Effector memory CD8-positive, alpha-beta T cell (primary cell): ENCODE measurements around the gene MIPEP.

Experiments
- ATAC-seq: fragments of 150-1000 bp; cut with Tn5 transposase; replicated peaks from 2 replicates; pipeline ENCODE4 v1.10.0; 2021; ENCODE audit warnings: mild to moderate bottlenecking, moderate library complexity
- DNase-seq, 3 experiments: peaks; one replicate each; pipeline ENCODE4 v3.0.0; 2021
- H3K27ac Mint-ChIP-seq, 2 donors: one replicate each; pipeline ENCODE4 v1.8.0; 2022; ENCODE audit warnings: mild to moderate bottlenecking in 2 of 2, mixed read lengths in 2 of 2, moderate library complexity in 2 of 2
- H3K27me3 Mint-ChIP-seq, 2 donors: one replicate each; pipeline ENCODE4 v1.8.0; 2022; ENCODE audit warnings: mixed read lengths in 2 of 2
- H3K36me3 Mint-ChIP-seq: one replicate; pipeline ENCODE4 v1.8.0; 2022; ENCODE audit warnings: mild to moderate bottlenecking, moderate library complexity, mixed read lengths; ENCODE audit not compliant: insufficient read depth
- H3K4me1 Mint-ChIP-seq, 2 donors: one replicate each; pipeline ENCODE4 v1.8.0; 2022; ENCODE audit warnings: low read depth in 2 of 2, mixed read lengths in 2 of 2
- H3K4me3 Mint-ChIP-seq, 2 donors: one replicate each; pipeline ENCODE4 v1.8.0; 2022; ENCODE audit warnings: mild to moderate bottlenecking in 2 of 2, mixed read lengths in 2 of 2, moderate library complexity in 2 of 2
- H3K9me3 Mint-ChIP-seq, 2 donors: one replicate each; pipeline ENCODE4 v1.8.0; 2022; ENCODE audit warnings: mixed read lengths in 2 of 2

Gene MIPEP

GRCh38 chr13:23856008-23856750 is 33.0 kb downstream of the MIPEP start:
- H3K4me1 Mint-ChIP-seq: peaks cover 0 to 4% of the 10 kb centered on the region in 2 donors
- H3K27ac Mint-ChIP-seq: no peak overlapping the region
- no peaks in the 10 kb centered on the region for H3K9me3 Mint-ChIP-seq
- ATAC-seq (no peak), DNase-seq (no peak)
- H3K27me3 Mint-ChIP-seq: no peaks in the 10 kb centered on the region
- H3K4me3 Mint-ChIP-seq: no peak overlapping the region
- peaks cover 18% of the 10 kb centered on the region for H3K36me3 Mint-ChIP-seq

GRCh38 chr13:23855360-23855759 is 33.8 kb downstream of the MIPEP start:
- H3K36me3 Mint-ChIP-seq: peaks cover 18% of the 10 kb centered on the region
- H3K4me1 Mint-ChIP-seq: peaks cover 0 to 4% of the 10 kb centered on the region in 2 donors
- no peak for DNase-seq
- H3K27me3 Mint-ChIP-seq: no peaks in the 10 kb centered on the region
- no peak overlapping the region for H3K27ac Mint-ChIP-seq
- H3K9me3 Mint-ChIP-seq: no peaks in the 10 kb centered on the region
- no peak for ATAC-seq
- no peak overlapping the region for H3K4me3 Mint-ChIP-seq

- H3K27me3 Mint-ChIP-seq: no peaks in the 10 kb centered on the region
- no peak overlapping the region for H3K27ac Mint-ChIP-seq
- peaks cover 13% of the 10 kb centered on the region for H3K36me3 Mint-ChIP-seq
- peaks cover 0 to 8% of the 10 kb centered on the region in 2 donors for H3K4me1 Mint-ChIP-seq
- no peak overlapping the region for H3K4me3 Mint-ChIP-seq
- ATAC-seq (no peak), DNase-seq (no peak)
- no peaks in the 10 kb centered on the region for H3K9me3 Mint-ChIP-seq
Observed at GRCh38 chr13:23852351-23852750, 36.8 kb downstream of the MIPEP start.

- DNase-seq: no peak
- H3K4me3 Mint-ChIP-seq: no peak overlapping the region
- no peaks in the 10 kb centered on the region for H3K9me3 Mint-ChIP-seq
- no peak for ATAC-seq
- H3K36me3 Mint-ChIP-seq: peaks cover 11% of the 10 kb centered on the region
- H3K27me3 Mint-ChIP-seq: no peaks in the 10 kb centered on the region
- peaks cover 0 to 7% of the 10 kb centered on the region in 2 donors for H3K4me1 Mint-ChIP-seq
- no peak overlapping the region for H3K27ac Mint-ChIP-seq
Observed at GRCh38 chr13:23851106-23851505, 38.1 kb downstream of the MIPEP start.

GRCh38 chr13:23850134-23850533 is 39.1 kb downstream of the MIPEP start:
- Mint-ChIP-seq H3K4me1 (peaks cover 0 to 4% of the 10 kb centered on the region in 2 donors), H3K4me3 (no peak overlapping the region), H3K27ac (no peak overlapping the region), H3K27me3 (no peaks in the 10 kb centered on the region), H3K9me3 (no peaks in the 10 kb centered on the region), H3K36me3 (peaks cover 11% of the 10 kb centered on the region)
- ATAC-seq: no peak
- no peak for DNase-seq

GRCh38 chr13:23849670-23850069 is 39.5 kb downstream of the MIPEP start:
- no peaks in the 10 kb centered on the region for H3K27me3 Mint-ChIP-seq
- no peaks in the 10 kb centered on the region for H3K9me3 Mint-ChIP-seq
- ATAC-seq (no peak), DNase-seq (no peak)
- no peak overlapping the region for H3K27ac Mint-ChIP-seq
- peaks cover 10% of the 10 kb centered on the region for H3K36me3 Mint-ChIP-seq
- H3K4me3 Mint-ChIP-seq: no peak overlapping the region
- H3K4me1 Mint-ChIP-seq: peaks cover 0 to 4% of the 10 kb centered on the region in 2 donors

GRCh38 chr13:23848646-23849141 is 40.5 kb downstream of the MIPEP start:
- DNase-seq (no peak), ATAC-seq (no peak)
- Mint-ChIP-seq H3K36me3 (peaks cover 2% of the 10 kb centered on the region), H3K9me3 (no peaks in the 10 kb centered on the region), H3K27me3 (no peaks in the 10 kb centered on the region), H3K27ac (no peak overlapping the region), H3K4me1 (peaks cover 5 to 8% of the 10 kb centered on the region in 2 donors), H3K4me3 (no peak overlapping the region)

- Mint-ChIP-seq H3K36me3 (no peaks in the 10 kb centered on the region), H3K4me3 (no peak overlapping the region), H3K27me3 (no peaks in the 10 kb centered on the region), H3K27ac (no peak overlapping the region), H3K9me3 (no peaks in the 10 kb centered on the region), H3K4me1 (peaks cover 5 to 11% of the 10 kb centered on the region in 2 donors)
- ATAC-seq (no peak), DNase-seq (no peak)
Observed at GRCh38 chr13:23848019-23848418, 41.2 kb downstream of the MIPEP start.

GRCh38 chr13:23847497-23847896 is 41.7 kb downstream of the MIPEP start:
- DNase-seq: no peak
- peaks cover 5 to 11% of the 10 kb centered on the region in 2 donors for H3K4me1 Mint-ChIP-seq
- H3K27me3 Mint-ChIP-seq: no peaks in the 10 kb centered on the region
- no peaks in the 10 kb centered on the region for H3K9me3 Mint-ChIP-seq
- peak overlapping the region in 1 of 2 donors; percentile 2 for H3K27ac Mint-ChIP-seq
- no peak for ATAC-seq
- H3K36me3 Mint-ChIP-seq: peaks cover 3% of the 10 kb centered on the region
- H3K4me3 Mint-ChIP-seq: no peak overlapping the region

GRCh38 chr13:23845105-23845725 is 44.0 kb downstream of the MIPEP start:
- ATAC-seq (no peak), DNase-seq (no peak)
- no peak overlapping the region for H3K4me3 Mint-ChIP-seq
- H3K4me1 Mint-ChIP-seq: peaks cover 5 to 11% of the 10 kb centered on the region in 2 donors
- peak overlapping the region in 1 of 2 donors; percentile 2 for H3K27ac Mint-ChIP-seq
- H3K27me3 Mint-ChIP-seq: no peaks in the 10 kb centered on the region
- H3K36me3 Mint-ChIP-seq: peaks cover 3% of the 10 kb centered on the region
- no peaks in the 10 kb centered on the region for H3K9me3 Mint-ChIP-seq

GRCh38 chr13:23844132-23844531 is 45.1 kb downstream of the MIPEP start:
- Mint-ChIP-seq H3K36me3 (peaks cover 3% of the 10 kb centered on the region), H3K27ac (peak overlapping the region in 1 of 2 donors; percentile 6), H3K9me3 (no peaks in the 10 kb centered on the region), H3K4me1 (peaks cover 5 to 11% of the 10 kb centered on the region in 2 donors), H3K27me3 (no peaks in the 10 kb centered on the region), H3K4me3 (no peak overlapping the region)
- no peak for ATAC-seq
- DNase-seq: no peak

GRCh38 chr13:23843436-23843835 is 45.8 kb downstream of the MIPEP start:
- H3K9me3 Mint-ChIP-seq: no peaks in the 10 kb centered on the region
- ATAC-seq (no peak), DNase-seq (no peak)
- H3K27ac Mint-ChIP-seq: peak overlapping the region; percentile 6 to 10
- H3K4me1 Mint-ChIP-seq: peaks cover 5 to 11% of the 10 kb centered on the region in 2 donors
- no peaks in the 10 kb centered on the region for H3K27me3 Mint-ChIP-seq
- no peak overlapping the region for H3K4me3 Mint-ChIP-seq
- peaks cover 3% of the 10 kb centered on the region for H3K36me3 Mint-ChIP-seq

- no peak for ATAC-seq
- Mint-ChIP-seq H3K4me1 (peaks cover 5 to 7% of the 10 kb centered on the region in 2 donors), H3K9me3 (no peaks in the 10 kb centered on the region)
Observed at GRCh38 chr13:23842406-23842805, 46.8 kb downstream of the MIPEP start.

More at GRCh38 chr13:23842406-23842805, 46.8 kb downstream of the MIPEP start:
- no peak for DNase-seq
- peaks cover 3% of the 10 kb centered on the region for H3K36me3 Mint-ChIP-seq
- H3K27ac Mint-ChIP-seq: no peak overlapping the region
- H3K4me3 Mint-ChIP-seq: no peak overlapping the region
- H3K27me3 Mint-ChIP-seq: no peaks in the 10 kb centered on the region
